ENCODE results near the gene CYP3A5. TPM values are rescaled to one million over a fixed set of nuclear protein-coding genes. Genes with fewer than 3 reads are reported as not detected.

CYP3A5 gene
- total and polyA plus RNA-seq, 9 of the 15 experiments (the other 6 are each of a cell fraction or from before 2014, with no cell fraction given): 0.73 to 2.8 (median 1.5) TPM

- TF ChIP-seq ZBTB34 (CRISPR knock-in tag; IDR thresholded peaks at IDR 0.05) (no peak), ZNF449 (CRISPR knock-in tag; IDR thresholded peaks at IDR 0.05) (no peak; the same call in 1 of the 2 replicates), ZC3H8 (IDR thresholded peaks at IDR 0.05) (no peak), TAF15 (IDR thresholded peaks at IDR 0.05; ENCODE audit: low read depth, low read length) (no peak), EHMT2 (IDR thresholded peaks at IDR 0.05) (peak; percentile 93), TAF7 (tag; IDR thresholded peaks at IDR 0.05) (no peak), MYNN (IDR thresholded peaks at IDR 0.05) (peak; percentile 96), MYNN (CRISPR knock-in tag; IDR thresholded peaks at IDR 0.05) (no peak), E2F8 (IDR thresholded peaks at IDR 0.05; ENCODE audit: low read depth, partially characterized antibody) (no peak), RB1 (IDR thresholded peaks at IDR 0.05; ENCODE audit: low read depth) (no peak), HMBOX1 (IDR thresholded peaks at IDR 0.05) (peak; percentile 67), MAFK (IDR thresholded peaks at IDR 0.05; ENCODE audit: low read length) (peak; percentile 90), ZNF586 (CRISPR knock-in tag; conservative IDR thresholded peaks at IDR 0.05) (no peak), ADNP (tag; IDR thresholded peaks at IDR 0.05) (peak; percentile 48), ZNF316 (IDR thresholded peaks at IDR 0.05) (peak; percentile 99), POLR2AphosphoS5 (IDR thresholded peaks at IDR 0.05; ENCODE audit: control insufficient read depth, insufficient read depth, low read depth, low read length) (peak; percentile 98), FOXP4 (CRISPR knock-in tag; IDR thresholded peaks at IDR 0.05; ENCODE audit: borderline replicate concordance) (0 out of 2 replicates have a peak, but pooled peaks have one; percentile 41)
Observed at GRCh38 chr7:99665312-99666012, 14.3 kb downstream of the CYP3A5 start (continued).

All from K562 (cell line).